Measurements from ENCODE around the gene EIF3I. TPM values are rescaled to one million over a fixed set of nuclear protein-coding genes. Genes with fewer than 3 reads are reported as not detected.

The EIF3I gene
- polyA plus RNA-seq, 2 of the 4 experiments (the other 2 are of a cell fraction), result 300 to 318 TPM

DNA sequence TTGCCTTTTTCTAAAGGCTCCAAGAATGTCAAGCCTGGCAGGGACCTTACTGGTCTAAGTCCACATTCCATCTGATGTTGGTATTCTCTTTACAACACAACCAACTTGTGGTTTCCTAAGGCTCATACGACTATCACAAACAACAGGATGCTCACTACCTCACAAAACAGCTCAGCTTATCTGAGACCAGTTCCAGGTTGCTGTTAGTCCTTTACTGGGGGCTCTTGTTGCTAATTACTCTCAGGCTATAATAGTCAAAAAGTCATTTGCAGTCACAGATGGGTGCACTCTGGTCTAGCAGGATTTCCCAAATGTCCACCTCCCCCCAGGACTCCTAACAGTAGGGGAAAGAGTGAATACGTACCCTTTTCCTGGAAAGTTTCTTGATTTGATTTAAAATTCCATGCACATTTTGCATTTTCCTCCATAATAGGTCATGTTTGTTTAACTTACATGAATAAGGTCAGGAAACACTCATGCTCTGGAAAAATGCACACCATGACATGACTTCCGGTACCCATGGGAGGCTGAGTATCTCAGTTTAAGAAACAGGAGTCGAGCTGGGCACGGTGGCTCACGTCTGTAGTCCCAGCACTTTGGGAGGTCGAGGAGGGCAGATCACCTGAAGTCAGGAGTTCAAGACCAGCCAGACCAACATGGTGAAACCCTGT is 44.8 kb downstream of the EIF3I start:
- Histone ChIP-seq H3K4me2 (peak overlapping the region; percentile 28; the same call in 1 of the 3 replicates), H3K4me1 (peaks cover 7% of the 10 kb centered on the region; the same call in 2 of the 3 replicates), H3K4me3 (no peak overlapping the region), H3K9me3 (no peaks in the 10 kb centered on the region), H3K27ac (no peak overlapping the region)
- TF ChIP-seq RNF2 (IDR thresholded peaks at IDR 0.05; ENCODE audit: borderline replicate concordance, low read depth) (no peak), TP53 (CRISPR knock-in tag; IDR thresholded peaks at IDR 0.05) (no peak), MAFK (IDR thresholded peaks at IDR 0.05; ENCODE audit: partially characterized antibody) (no peak), HDAC2 (IDR thresholded peaks at IDR 0.05) (no peak), MYC (IDR thresholded peaks at IDR 0.05; ENCODE audit: borderline replicate concordance, low read length) (no peak), KDM5A (IDR thresholded peaks at IDR 0.05) (no peak), PHF8 (IDR thresholded peaks at IDR 0.05; ENCODE audit: borderline replicate concordance, low read depth) (no peak), POLR2AphosphoS2 (conservative IDR thresholded peaks at IDR 0.05; ENCODE audit: low read length) (no peak), RCOR1 (IDR thresholded peaks at IDR 0.05; ENCODE audit: low read depth, low read length) (no peak), JUN (IDR thresholded peaks at IDR 0.05) (no peak), ZFP36 (IDR thresholded peaks at IDR 0.05; ENCODE audit: borderline replicate concordance, partially characterized antibody) (no peak), POLR2A (IDR thresholded peaks at IDR 0.05; ENCODE audit: low read length) (no peak), CHD4 (IDR thresholded peaks at IDR 0.05; ENCODE audit: borderline replicate concordance) (no peak), ZSCAN20 (CRISPR knock-in tag; IDR thresholded peaks at IDR 0.05) (no peak)
- TF ChIP-seq, protein P1, sequence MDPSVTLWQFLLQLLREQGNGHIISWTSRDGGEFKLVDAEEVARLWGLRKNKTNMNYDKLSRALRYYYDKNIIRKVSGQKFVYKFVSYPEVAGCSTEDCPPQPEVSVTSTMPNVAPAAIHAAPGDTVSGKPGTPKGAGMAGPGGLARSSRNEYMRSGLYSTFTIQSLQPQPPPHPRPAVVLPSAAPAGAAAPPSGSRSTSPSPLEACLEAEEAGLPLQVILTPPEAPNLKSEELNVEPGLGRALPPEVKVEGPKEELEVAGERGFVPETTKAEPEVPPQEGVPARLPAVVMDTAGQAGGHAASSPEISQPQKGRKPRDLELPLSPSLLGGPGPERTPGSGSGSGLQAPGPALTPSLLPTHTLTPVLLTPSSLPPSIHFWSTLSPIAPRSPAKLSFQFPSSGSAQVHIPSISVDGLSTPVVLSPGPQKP (IDR thresholded peaks at IDR 0.05; ENCODE audit: low read depth, low read length), result no peak
- TF ChIP-seq, protein P2, sequence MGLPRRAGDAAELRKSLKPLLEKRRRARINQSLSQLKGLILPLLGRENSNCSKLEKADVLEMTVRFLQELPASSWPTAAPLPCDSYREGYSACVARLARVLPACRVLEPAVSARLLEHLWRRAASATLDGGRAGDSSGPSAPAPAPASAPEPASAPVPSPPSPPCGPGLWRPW (IDR thresholded peaks at IDR 0.05), result no peak
- WGBS (ENCODE audit: missing lambda C conversion rate), result 41% methylated on average over 7 of the region's 7 CpGs
- ChIA-PET CTCF (no interaction called here), POLR2A (no interaction called here)
- ATAC-seq (no peak), FAIRE-seq (no peak), DNase-seq (ENCODE audit: low read depth in 1 of 2, low spot score in 1 of 2) (no peak)

DNA sequence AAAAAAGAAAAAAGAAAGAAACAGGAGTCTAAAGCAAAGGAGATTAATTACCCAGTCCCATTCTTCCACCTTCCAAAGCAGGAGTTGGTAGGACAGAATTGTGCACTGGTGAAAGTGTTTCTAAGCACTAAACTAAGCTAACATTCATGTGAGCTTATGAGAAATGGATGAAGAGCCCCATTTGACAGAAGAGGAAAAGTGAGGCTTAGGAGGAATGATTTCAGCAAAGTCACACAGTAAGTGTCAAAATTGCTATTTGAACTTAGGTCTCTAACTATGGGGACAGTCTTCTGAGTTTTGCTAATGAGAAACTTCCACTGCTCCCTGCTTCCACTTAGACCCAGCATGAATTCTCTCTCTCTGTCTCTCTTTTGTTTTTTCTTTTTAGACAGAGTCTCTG is 47.5 kb downstream of the EIF3I start:
- DNase-seq (ENCODE audit: low read depth in 1 of 2, low spot score in 1 of 2) (no peak), FAIRE-seq (no peak), ATAC-seq (no peak)
- Histone ChIP-seq H3K4me1 (peaks cover 12% of the 10 kb centered on the region; the same call in 2 of the 3 replicates), H3K4me2 (no peak overlapping the region), H3K4me3 (no peak overlapping the region), H3K9me3 (no peaks in the 10 kb centered on the region), H3K27ac (no peak overlapping the region)
- ChIA-PET POLR2A (no interaction called here), CTCF (no interaction called here)
- TF ChIP-seq RCOR1 (IDR thresholded peaks at IDR 0.05; ENCODE audit: low read depth, low read length) (no peak), EHF (CRISPR knock-in tag; IDR thresholded peaks at IDR 0.05) (no peak)

DNA sequence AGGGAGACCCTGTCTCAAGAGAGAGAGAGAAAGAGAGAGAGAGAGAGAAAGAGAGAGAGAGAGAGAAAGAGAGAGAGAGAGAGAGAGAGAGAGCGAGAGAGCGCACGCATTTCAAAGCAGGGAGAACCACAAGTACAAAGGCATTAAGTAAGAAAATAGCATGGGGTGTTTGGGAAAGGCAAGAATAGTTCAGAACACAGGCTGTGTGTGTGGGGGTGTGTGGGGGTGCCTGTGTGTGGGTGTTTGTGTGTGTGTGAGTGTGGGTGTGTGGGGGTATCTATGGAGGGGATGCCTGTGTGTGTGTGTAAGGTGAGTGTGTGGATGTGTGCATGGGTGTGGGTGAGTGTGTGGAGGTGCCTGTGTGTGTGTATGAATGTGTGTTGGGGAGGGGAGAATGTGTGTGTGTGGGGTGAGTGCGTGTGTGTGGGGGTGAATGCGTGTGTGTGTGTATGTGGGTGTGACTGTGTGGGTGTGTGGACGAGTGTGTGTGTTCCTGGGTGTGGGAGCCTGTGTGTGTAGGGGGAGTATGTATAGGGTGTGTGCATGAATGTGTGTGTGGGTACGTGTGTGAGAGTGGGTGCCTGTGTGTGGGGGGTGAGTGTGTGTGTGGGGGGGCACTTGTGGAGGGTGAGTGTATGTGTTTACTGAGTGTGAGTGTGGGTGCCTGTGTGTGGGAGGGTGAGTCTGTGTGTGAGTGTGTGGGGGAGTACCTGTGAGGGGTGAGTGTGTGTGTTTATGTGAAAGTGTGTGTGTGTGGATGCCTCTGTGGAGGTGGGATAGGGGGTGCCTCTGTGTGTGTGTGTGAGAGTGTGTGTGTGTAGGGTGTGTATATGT is 50.6 kb downstream of the EIF3I start:
- Histone ChIP-seq H3K27ac (no peak overlapping the region), H3K4me3 (no peak overlapping the region), H3K4me2 (no peak overlapping the region), H3K9me3 (no peaks in the 10 kb centered on the region), H3K4me1 (0 out of 3 replicates have a peak, but pooled peaks cover 5% of the 10 kb centered on the region)
- ChIA-PET POLR2A (no interaction called here), CTCF (interaction anchor here (0.9 kb wide), 1 partner anchor 11 kb away, joined by 3 read pairs; no protein-coding TSS in a partner anchor)
- 59% methylated on average over 6 of the region's 7 CpGs for WGBS (ENCODE audit: missing lambda C conversion rate)
- DNase-seq (ENCODE audit: low read depth in 1 of 2, low spot score in 1 of 2) (no peak), ATAC-seq (no peak), FAIRE-seq (no peak)
- no peak for TF ChIP-seq ZC3H11A (IDR thresholded peaks at IDR 0.05)
- TF ChIP-seq, protein P3, sequence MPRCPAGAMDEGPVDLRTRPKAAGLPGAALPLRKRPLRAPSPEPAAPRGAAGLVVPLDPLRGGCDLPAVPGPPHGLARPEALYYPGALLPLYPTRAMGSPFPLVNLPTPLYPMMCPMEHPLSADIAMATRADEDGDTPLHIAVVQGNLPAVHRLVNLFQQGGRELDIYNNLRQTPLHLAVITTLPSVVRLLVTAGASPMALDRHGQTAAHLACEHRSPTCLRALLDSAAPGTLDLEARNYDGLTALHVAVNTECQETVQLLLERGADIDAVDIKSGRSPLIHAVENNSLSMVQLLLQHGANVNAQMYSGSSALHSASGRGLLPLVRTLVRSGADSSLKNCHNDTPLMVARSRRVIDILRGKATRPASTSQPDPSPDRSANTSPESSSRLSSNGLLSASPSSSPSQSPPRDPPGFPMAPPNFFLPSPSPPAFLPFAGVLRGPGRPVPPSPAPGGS (IDR thresholded peaks at IDR 0.05), result no peak
- TF ChIP-seq, protein P1 (IDR thresholded peaks at IDR 0.05; ENCODE audit: low read depth, low read length), result no peak
- no peak for TF ChIP-seq HOXB5 (CRISPR knock-in tag; IDR thresholded peaks at IDR 0.05)
- TF ChIP-seq CBX8 (IDR thresholded peaks at IDR 0.05), result no peak
- TF ChIP-seq POLR2AphosphoS2 (conservative IDR thresholded peaks at IDR 0.05; ENCODE audit: low read length), result no peak
- TF ChIP-seq NPAS2 (CRISPR knock-in tag; IDR thresholded peaks at IDR 0.05; ENCODE audit: borderline replicate concordance), result no peak
- no peak for TF ChIP-seq CBX2 (IDR thresholded peaks at IDR 0.05; ENCODE audit: borderline replicate concordance, low read depth)
- no peak for TF ChIP-seq HDAC2 (IDR thresholded peaks at IDR 0.05)
- no peak for TF ChIP-seq RARB (CRISPR knock-in tag; IDR thresholded peaks at IDR 0.05)
- no peak for TF ChIP-seq PHF8 (IDR thresholded peaks at IDR 0.05; ENCODE audit: borderline replicate concordance, low read depth)
- no peak for TF ChIP-seq ESRRA (IDR thresholded peaks at IDR 0.05; ENCODE audit: borderline replicate concordance, low read length)
- TF ChIP-seq EP300 (IDR thresholded peaks at IDR 0.05), result no peak
- TF ChIP-seq GATA3 (IDR thresholded peaks at IDR 0.05; ENCODE audit: borderline replicate concordance), result no peak
- no peak for TF ChIP-seq RAD21 (conservative IDR thresholded peaks at IDR 0.05 in 1 of 2, IDR thresholded peaks at IDR 0.05 in 1 of 2)
- TF ChIP-seq, protein P4, sequence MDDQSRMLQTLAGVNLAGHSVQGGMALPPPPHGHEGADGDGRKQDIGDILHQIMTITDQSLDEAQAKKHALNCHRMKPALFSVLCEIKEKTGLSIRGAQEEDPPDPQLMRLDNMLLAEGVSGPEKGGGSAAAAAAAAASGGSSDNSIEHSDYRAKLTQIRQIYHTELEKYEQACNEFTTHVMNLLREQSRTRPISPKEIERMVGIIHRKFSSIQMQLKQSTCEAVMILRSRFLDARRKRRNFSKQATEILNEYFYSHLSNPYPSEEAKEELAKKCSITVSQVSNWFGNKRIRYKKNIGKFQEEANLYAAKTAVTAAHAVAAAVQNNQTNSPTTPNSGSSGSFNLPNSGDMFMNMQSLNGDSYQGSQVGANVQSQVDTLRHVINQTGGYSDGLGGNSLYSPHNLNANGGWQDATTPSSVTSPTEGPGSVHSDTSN (IDR thresholded peaks at IDR 0.05), result no peak
- TF ChIP-seq POLR2A (IDR thresholded peaks at IDR 0.05; ENCODE audit: low read length), result no peak

All from A549 (cell line).